ENCODE measurements around the gene ATP10A. TPM values are rescaled to one million over a fixed set of nuclear protein-coding genes. Genes with fewer than 3 reads are reported as not detected.
A peak's percentile ranks its signal among the peaks of the same experiment; 100 is the strongest.

The ATP10A gene
- total RNA-seq, 1 experiment from 2014 or later: not detected

- Mint-ChIP-seq H3K4me3 (ENCODE audit: unreplicated experiment) (no peak overlapping the region), H3K36me3 (ENCODE audit: insufficient read depth, unreplicated experiment) (no peaks in the 10 kb centered on the region), H3K27me3 (ENCODE audit: insufficient read depth, unreplicated experiment) (no peaks in the 10 kb centered on the region), H3K27ac (ENCODE audit: unreplicated experiment) (no peak overlapping the region), H3K9me3 (ENCODE audit: unreplicated experiment) (no peaks in the 10 kb centered on the region), H3K4me1 (ENCODE audit: low read depth, unreplicated experiment) (peaks cover 7% of the 10 kb centered on the region)
- H3K9me3 ChIP-seq: no peaks in the 10 kb centered on the region
- ChIA-PET CTCF (no interaction called here), POLR2A (no interaction called here)
- no peak overlapping the region for H3K4me3 ChIP-seq (ENCODE audit: low read depth, low read length)
- H3K27me3 ChIP-seq (replicated peaks; ENCODE audit: control insufficient read depth, insufficient read depth, low read length): no peaks in the 10 kb centered on the region
- BruUV-seq (replicated peaks): no TSS peak
- 0 out of 2 replicates have a peak, but pooled peaks cover 2% of the 10 kb centered on the region for H3K4me1 ChIP-seq
- no peak for DNase-seq
- TF ChIP-seq CTCF (IDR thresholded peaks at IDR 0.05; ENCODE audit: insufficient read depth in 1 of 2, low read depth in 1 of 2, low read length in 1 of 2, severe bottlenecking in 1 of 2, unreplicated experiment in 1 of 2): no peak
- intact Hi-C loops (cut with micrococcal nuclease; ENCODE audit: unreplicated experiment): no loop called here
- H3K36me3 ChIP-seq (ENCODE audit: control insufficient read depth, insufficient read depth, low read length): no peaks in the 10 kb centered on the region
These were observed 85.0 kb downstream of the ATP10A start for GRCh38 chr15:25778161-25778560.

GRCh38 chr15:25777037-25777436 is 86.1 kb downstream of the ATP10A start:
- no peaks in the 10 kb centered on the region for H3K36me3 ChIP-seq (ENCODE audit: control insufficient read depth, insufficient read depth, low read length)
- intact Hi-C loops (cut with micrococcal nuclease; ENCODE audit: unreplicated experiment): no loop called here
- Mint-ChIP-seq H3K4me1 (ENCODE audit: low read depth, unreplicated experiment) (peaks cover 7% of the 10 kb centered on the region), H3K4me3 (ENCODE audit: unreplicated experiment) (no peak overlapping the region), H3K36me3 (ENCODE audit: insufficient read depth, unreplicated experiment) (no peaks in the 10 kb centered on the region), H3K27me3 (ENCODE audit: insufficient read depth, unreplicated experiment) (no peaks in the 10 kb centered on the region), H3K9me3 (ENCODE audit: unreplicated experiment) (no peaks in the 10 kb centered on the region), H3K27ac (ENCODE audit: unreplicated experiment) (no peak overlapping the region)
- ChIA-PET POLR2A (no interaction called here), CTCF (no interaction called here)
- H3K27me3 ChIP-seq (replicated peaks; ENCODE audit: control insufficient read depth, insufficient read depth, low read length): no peaks in the 10 kb centered on the region
- no peaks in the 10 kb centered on the region for H3K9me3 ChIP-seq
- H3K4me1 ChIP-seq: 0 out of 2 replicates have a peak, but pooled peaks cover 5% of the 10 kb centered on the region
- DNase-seq: peak in 1 of 2 experiments; percentile 14
- no peak overlapping the region for H3K4me3 ChIP-seq (ENCODE audit: low read depth, low read length)
- BruUV-seq (replicated peaks): no TSS peak
- no peak for TF ChIP-seq CTCF (IDR thresholded peaks at IDR 0.05; ENCODE audit: insufficient read depth in 1 of 2, low read depth in 1 of 2, low read length in 1 of 2, severe bottlenecking in 1 of 2, unreplicated experiment in 1 of 2)

- Mint-ChIP-seq H3K27ac (ENCODE audit: unreplicated experiment) (no peak overlapping the region), H3K27me3 (ENCODE audit: insufficient read depth, unreplicated experiment) (no peaks in the 10 kb centered on the region), H3K9me3 (ENCODE audit: unreplicated experiment) (no peaks in the 10 kb centered on the region), H3K36me3 (ENCODE audit: insufficient read depth, unreplicated experiment) (no peaks in the 10 kb centered on the region), H3K4me3 (ENCODE audit: unreplicated experiment) (no peak overlapping the region), H3K4me1 (ENCODE audit: low read depth, unreplicated experiment) (peaks cover 11% of the 10 kb centered on the region)
- ChIA-PET CTCF (no interaction called here), POLR2A (no interaction called here)
- Histone ChIP-seq H3K4me1 (0 out of 2 replicates have a peak, but pooled peaks cover 5% of the 10 kb centered on the region), H3K9me3 (no peaks in the 10 kb centered on the region), H3K36me3 (ENCODE audit: control insufficient read depth, insufficient read depth, low read length) (no peaks in the 10 kb centered on the region), H3K4me3 (ENCODE audit: low read depth, low read length) (no peak overlapping the region), H3K27me3 (replicated peaks; ENCODE audit: control insufficient read depth, insufficient read depth, low read length) (no peaks in the 10 kb centered on the region)
- DNase-seq: peak in 1 of 2 experiments; percentile 3
- BruUV-seq (replicated peaks): no TSS peak
- TF ChIP-seq CTCF (IDR thresholded peaks at IDR 0.05; ENCODE audit: insufficient read depth in 1 of 2, low read depth in 1 of 2, low read length in 1 of 2, severe bottlenecking in 1 of 2, unreplicated experiment in 1 of 2): no peak
- intact Hi-C loops (cut with micrococcal nuclease; ENCODE audit: unreplicated experiment): no loop called here
These were observed 86.9 kb downstream of the ATP10A start for GRCh38 chr15:25776071-25776746.

Measured in Caco-2 (cell line).